Measurements from ENCODE around the gene RBM45.

The RBM45 gene

DNA sequence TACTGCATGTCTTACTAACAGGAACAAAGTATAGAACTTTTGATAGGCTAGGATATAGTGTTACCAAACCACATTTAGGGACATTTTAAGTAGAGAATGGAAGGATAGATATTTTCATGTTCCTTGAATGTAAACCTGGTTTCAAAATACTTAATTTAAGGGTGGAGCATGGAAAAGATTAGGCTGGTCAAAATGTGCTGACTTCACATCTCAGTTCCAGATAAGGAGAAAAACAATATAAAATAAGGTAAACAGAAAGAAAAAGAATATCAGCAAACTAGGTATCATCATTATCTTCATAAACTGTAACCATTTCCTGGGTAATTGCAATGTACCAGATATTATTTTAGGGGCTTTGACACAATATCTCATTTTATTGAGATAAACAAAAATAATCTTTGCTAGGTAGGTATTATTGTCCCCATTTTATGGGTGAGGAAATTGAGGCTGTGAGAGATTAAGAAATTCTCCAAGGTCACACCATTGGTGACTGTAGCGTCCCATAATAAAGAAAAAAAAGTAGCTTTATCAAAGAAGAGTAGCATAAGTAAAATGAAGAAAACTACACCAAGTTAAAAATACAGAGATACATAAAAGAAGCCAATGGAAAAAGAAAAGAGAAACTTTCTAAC is 43.3 kb upstream of the RBM45 start:
- peak overlapping the region; percentile 21 for H3K4me3 ChIP-seq (ENCODE audit: low read length, poor library complexity, severe bottlenecking)
- no peak overlapping the region for H3K9ac ChIP-seq (ENCODE audit: low read depth, low read length, poor library complexity, severe bottlenecking)
- H3K79me2 ChIP-seq (ENCODE audit: insufficient read depth, low read length) = no peaks in the 10 kb centered on the region
- H4K20me1 ChIP-seq (ENCODE audit: insufficient read depth, low read length, poor library complexity, severe bottlenecking) = no peaks in the 10 kb centered on the region
- H3K4me1 ChIP-seq (ENCODE audit: insufficient read depth, low read length, poor library complexity, severe bottlenecking) = peaks cover 17% of the 10 kb centered on the region
- H3F3A ChIP-seq (ENCODE audit: low read depth) = no peaks in the 10 kb centered on the region
- no peaks in the 10 kb centered on the region for H3K9me2 ChIP-seq (replicated peaks; ENCODE audit: low read depth, low read length)
- no peaks in the 10 kb centered on the region for H3K9me3 ChIP-seq (ENCODE audit: insufficient read depth, low read depth, low read length)
- H3K36me3 ChIP-seq (ENCODE audit: insufficient read depth, low read length) = no peaks in the 10 kb centered on the region
- no peak for TF ChIP-seq EZH2phosphoT487 (IDR thresholded peaks at IDR 0.05; ENCODE audit: borderline replicate concordance)
- TF ChIP-seq, protein P1, sequence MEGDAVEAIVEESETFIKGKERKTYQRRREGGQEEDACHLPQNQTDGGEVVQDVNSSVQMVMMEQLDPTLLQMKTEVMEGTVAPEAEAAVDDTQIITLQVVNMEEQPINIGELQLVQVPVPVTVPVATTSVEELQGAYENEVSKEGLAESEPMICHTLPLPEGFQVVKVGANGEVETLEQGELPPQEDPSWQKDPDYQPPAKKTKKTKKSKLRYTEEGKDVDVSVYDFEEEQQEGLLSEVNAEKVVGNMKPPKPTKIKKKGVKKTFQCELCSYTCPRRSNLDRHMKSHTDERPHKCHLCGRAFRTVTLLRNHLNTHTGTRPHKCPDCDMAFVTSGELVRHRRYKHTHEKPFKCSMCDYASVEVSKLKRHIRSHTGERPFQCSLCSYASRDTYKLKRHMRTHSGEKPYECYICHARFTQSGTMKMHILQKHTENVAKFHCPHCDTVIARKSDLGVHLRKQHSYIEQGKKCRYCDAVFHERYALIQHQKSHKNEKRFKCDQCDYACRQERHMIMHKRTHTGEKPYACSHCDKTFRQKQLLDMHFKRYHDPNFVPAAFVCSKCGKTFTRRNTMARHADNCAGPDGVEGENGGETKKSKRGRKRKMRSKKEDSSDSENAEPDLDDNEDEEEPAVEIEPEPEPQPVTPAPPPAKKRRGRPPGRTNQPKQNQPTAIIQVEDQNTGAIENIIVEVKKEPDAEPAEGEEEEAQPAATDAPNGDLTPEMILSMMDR (conservative IDR thresholded peaks at IDR 0.05; ENCODE audit: low read length) = no peak
- H3K4me2 ChIP-seq (ENCODE audit: low read depth, low read length, poor library complexity, severe bottlenecking) = no peak overlapping the region
- H3K27me3 ChIP-seq (ENCODE audit: insufficient read depth, low read length, poor library complexity, severe bottlenecking) = no peaks in the 10 kb centered on the region
- H2AFZ ChIP-seq (ENCODE audit: low read length) = no peak overlapping the region

DNA sequence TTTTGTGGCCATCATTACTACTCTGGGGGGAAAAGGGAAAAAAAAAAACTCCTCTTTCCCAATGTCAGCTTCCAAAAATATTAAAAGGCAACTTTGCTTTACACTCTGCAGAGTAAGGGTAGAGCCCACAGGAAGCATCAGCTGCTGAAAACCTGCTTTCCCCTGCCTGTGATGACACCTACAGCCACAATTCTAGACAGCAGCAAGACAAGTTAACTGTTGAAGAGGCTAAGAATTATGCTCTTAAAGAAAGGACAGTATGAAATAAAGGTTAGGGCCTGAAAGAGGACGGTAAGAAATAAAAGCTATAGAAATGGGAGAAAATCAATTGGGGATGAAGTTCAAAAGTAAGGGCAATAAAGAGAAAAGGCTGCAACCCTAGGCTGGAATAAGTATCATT is 42.7 kb upstream of the RBM45 start:
- H2AFZ ChIP-seq (ENCODE audit: low read length) = no peak overlapping the region
- no peak overlapping the region for H3K9ac ChIP-seq (ENCODE audit: low read depth, low read length, poor library complexity, severe bottlenecking)
- no peak overlapping the region for H3K4me2 ChIP-seq (ENCODE audit: low read depth, low read length, poor library complexity, severe bottlenecking)
- peak overlapping the region; percentile 21 for H3K4me3 ChIP-seq (ENCODE audit: low read length, poor library complexity, severe bottlenecking)
- no peaks in the 10 kb centered on the region for H3F3A ChIP-seq (ENCODE audit: low read depth)
- peaks cover 23% of the 10 kb centered on the region for H3K4me1 ChIP-seq (ENCODE audit: insufficient read depth, low read length, poor library complexity, severe bottlenecking)
- TF ChIP-seq, protein P1 (conservative IDR thresholded peaks at IDR 0.05; ENCODE audit: low read length) = peak; percentile 63
- no peak for TF ChIP-seq EZH2phosphoT487 (IDR thresholded peaks at IDR 0.05; ENCODE audit: borderline replicate concordance)
- H3K9me3 ChIP-seq (ENCODE audit: insufficient read depth, low read depth, low read length) = no peaks in the 10 kb centered on the region
- H3K79me2 ChIP-seq (ENCODE audit: insufficient read depth, low read length) = no peaks in the 10 kb centered on the region
- H3K9me2 ChIP-seq (replicated peaks; ENCODE audit: low read depth, low read length) = no peaks in the 10 kb centered on the region
- no peaks in the 10 kb centered on the region for H3K36me3 ChIP-seq (ENCODE audit: insufficient read depth, low read length)
- no peaks in the 10 kb centered on the region for H4K20me1 ChIP-seq (ENCODE audit: insufficient read depth, low read length, poor library complexity, severe bottlenecking)
- H3K27me3 ChIP-seq (ENCODE audit: insufficient read depth, low read length, poor library complexity, severe bottlenecking) = no peaks in the 10 kb centered on the region

GRCh38 chr2:178070824-178071223 is 41.4 kb upstream of the RBM45 start:
- Histone ChIP-seq H3K4me3 (ENCODE audit: low read length, poor library complexity, severe bottlenecking) (no peak overlapping the region), H3F3A (ENCODE audit: low read depth) (no peaks in the 10 kb centered on the region), H3K9ac (ENCODE audit: low read depth, low read length, poor library complexity, severe bottlenecking) (no peak overlapping the region), H3K79me2 (ENCODE audit: insufficient read depth, low read length) (no peaks in the 10 kb centered on the region), H3K36me3 (ENCODE audit: insufficient read depth, low read length) (no peaks in the 10 kb centered on the region), H3K4me1 (ENCODE audit: insufficient read depth, low read length, poor library complexity, severe bottlenecking) (peaks cover 28% of the 10 kb centered on the region), H3K9me2 (replicated peaks; ENCODE audit: low read depth, low read length) (no peaks in the 10 kb centered on the region), H2AFZ (ENCODE audit: low read length) (no peak overlapping the region), H3K4me2 (ENCODE audit: low read depth, low read length, poor library complexity, severe bottlenecking) (peak overlapping the region; percentile 28), H3K27me3 (ENCODE audit: insufficient read depth, low read length, poor library complexity, severe bottlenecking) (no peaks in the 10 kb centered on the region), H3K9me3 (ENCODE audit: insufficient read depth, low read depth, low read length) (no peaks in the 10 kb centered on the region), H4K20me1 (ENCODE audit: insufficient read depth, low read length, poor library complexity, severe bottlenecking) (no peaks in the 10 kb centered on the region)
- TF ChIP-seq, protein P1 (conservative IDR thresholded peaks at IDR 0.05; ENCODE audit: low read length) = no peak
- no peak for TF ChIP-seq EZH2phosphoT487 (IDR thresholded peaks at IDR 0.05; ENCODE audit: borderline replicate concordance)

All from Loucy (cell line).